Duodenal mucosa (tissue), 2 donors: ENCODE results near the gene TULP1.
"Not testable (repeated sequence)": the region's sequence is repeated elsewhere in the genome, so short reads cannot be mapped to it uniquely, and the experiment has no call there.

ENCODE experiments used
- H3K27ac ChIP-seq: one replicate; pipeline ENCODE4 v1.7.0; 2013; ENCODE audit warnings: low read depth, low read length
- H3K27me3 ChIP-seq, 2 donors: one replicate each; pipeline ENCODE4 v1.7.0; 2013; ENCODE audit warnings: low read length in 2 of 2, control low read depth in 1 of 2; ENCODE audit not compliant: insufficient read depth in 2 of 2, control insufficient read depth in 1 of 2
- H3K36me3 ChIP-seq, 2 donors: one replicate each; pipeline ENCODE4 v1.7.0; 2013; ENCODE audit warnings: low read length in 2 of 2, control low read depth in 1 of 2; ENCODE audit not compliant: insufficient read depth in 2 of 2, control insufficient read depth in 1 of 2
- H3K4me1 ChIP-seq, 2 donors: one replicate each; pipeline ENCODE4 v1.7.0; 2013; ENCODE audit warnings: low read length in 2 of 2, control low read depth in 1 of 2; ENCODE audit not compliant: insufficient read depth in 2 of 2, control insufficient read depth in 1 of 2
- H3K4me3 ChIP-seq, 2 donors: one replicate each; pipeline ENCODE4 v1.7.0; 2013; ENCODE audit warnings: low read length in 2 of 2, low read depth in 1 of 2
- H3K9ac ChIP-seq, 2 donors: one replicate each; pipeline ENCODE4 v1.7.0; 2013; ENCODE audit warnings: low read length in 2 of 2, low read depth in 1 of 2
- H3K9me3 ChIP-seq, 2 donors: one replicate each; pipeline ENCODE4 v1.7.0; 2013; ENCODE audit warnings: low read length in 2 of 2, control low read depth in 1 of 2; ENCODE audit not compliant: control insufficient read depth in 1 of 2

The TULP1 gene

DNA sequence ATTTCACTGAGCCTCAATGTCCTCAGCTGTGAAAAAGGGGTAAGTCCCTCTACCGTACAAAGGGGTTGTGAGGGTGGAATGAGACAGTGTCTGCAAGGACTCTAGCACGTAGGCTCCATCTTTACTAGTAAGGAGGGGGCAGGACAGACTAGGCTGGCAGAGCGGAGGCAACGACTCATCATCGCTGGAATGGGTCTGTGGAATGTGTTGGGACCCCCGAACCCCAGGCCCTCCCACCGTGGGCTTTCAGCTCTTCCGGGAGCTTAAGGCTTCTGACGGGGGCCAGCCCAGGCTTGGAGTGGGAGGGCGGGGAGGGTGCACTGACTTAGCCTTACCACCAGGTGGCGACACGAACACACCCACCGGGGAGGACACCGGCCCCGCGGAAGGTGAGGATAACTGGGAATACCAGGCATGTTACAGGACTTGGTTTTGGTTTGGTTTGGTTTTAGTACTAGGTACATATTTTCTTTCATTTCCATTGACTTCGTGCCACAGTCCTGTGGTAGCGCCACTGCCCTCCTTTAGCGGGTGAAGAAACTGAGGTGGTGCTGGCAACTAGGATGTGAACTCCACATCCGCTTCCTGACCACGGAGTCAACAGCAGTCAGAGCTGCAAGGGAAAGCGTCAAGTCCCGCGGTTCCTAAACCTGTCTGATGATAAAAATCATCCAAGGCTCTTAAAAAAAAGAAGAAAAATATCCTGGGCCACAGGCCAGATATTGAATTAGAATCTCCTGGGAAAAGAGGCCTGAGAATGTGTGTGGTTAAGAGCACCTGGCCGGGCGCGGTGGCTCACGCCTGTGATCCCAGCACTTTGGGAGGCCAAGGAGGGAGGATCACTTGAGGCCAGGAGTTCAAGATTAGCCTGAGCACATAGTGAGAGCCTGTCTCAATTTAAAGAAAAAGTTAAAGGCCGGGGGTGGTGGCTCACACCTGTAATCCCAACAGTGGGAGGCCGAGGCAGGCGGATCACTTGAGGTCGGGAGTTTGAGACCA lies 10.3 kb upstream of the TULP1 start:
- no peaks in the 10 kb centered on the region for H3K27me3 ChIP-seq
- H3K4me3 ChIP-seq, result peak overlapping the region; percentile 32 to 45
- no peaks in the 10 kb centered on the region for H3K9me3 ChIP-seq
- no peaks in the 10 kb centered on the region for H3K36me3 ChIP-seq
- H3K27ac ChIP-seq, result no peak overlapping the region
- no peak overlapping the region for H3K9ac ChIP-seq
- no peaks in the 10 kb centered on the region for H3K4me1 ChIP-seq

DNA sequence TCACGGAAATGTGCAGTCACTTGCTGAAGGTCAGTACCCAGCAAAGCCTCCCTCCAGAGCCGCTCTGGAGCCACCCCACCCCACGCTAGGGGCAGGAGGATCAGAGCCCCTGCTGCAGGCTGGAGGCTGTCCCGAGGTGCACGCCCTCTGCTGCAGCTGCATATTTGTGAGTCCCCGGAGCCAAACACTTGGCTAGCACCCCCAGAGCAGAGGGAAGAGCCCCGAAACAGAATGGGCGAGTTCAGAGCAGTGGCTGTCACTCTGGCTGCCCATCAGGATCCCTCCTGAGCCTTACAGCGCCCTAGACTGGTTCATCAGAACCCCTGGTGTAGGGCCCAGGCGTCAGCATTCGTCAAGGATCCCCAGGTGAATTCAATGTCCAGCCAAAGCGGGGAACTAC lies 9.5 kb upstream of the TULP1 start:
- Histone ChIP-seq H3K9me3 (no peaks in the 10 kb centered on the region), H3K4me3 (no peak overlapping the region), H3K4me1 (no peaks in the 10 kb centered on the region), H3K9ac (no peak overlapping the region), H3K27me3 (no peaks in the 10 kb centered on the region), H3K27ac (no peak overlapping the region), H3K36me3 (no peaks in the 10 kb centered on the region)

GRCh38 chr6:35521235-35521634 lies 8.5 kb upstream of the TULP1 start:
- Histone ChIP-seq H3K36me3 (no peaks in the 10 kb centered on the region), H3K9me3 (no peaks in the 10 kb centered on the region), H3K4me1 (no peaks in the 10 kb centered on the region), H3K27me3 (no peaks in the 10 kb centered on the region), H3K27ac (no peak overlapping the region), H3K9ac (no peak overlapping the region), H3K4me3 (no peak overlapping the region)

GRCh38 chr6:35519313-35520015 lies 6.8 kb upstream of the TULP1 start:
- H3K9me3 ChIP-seq, result no peaks in the 10 kb centered on the region
- no peak overlapping the region for H3K9ac ChIP-seq
- H3K36me3 ChIP-seq, result no peaks in the 10 kb centered on the region
- H3K27ac ChIP-seq, result no peak overlapping the region
- no peak overlapping the region for H3K4me3 ChIP-seq
- no peaks in the 10 kb centered on the region for H3K27me3 ChIP-seq
- H3K4me1 ChIP-seq, result no peaks in the 10 kb centered on the region

GRCh38 chr6:35518566-35519312 lies 6.0 kb upstream of the TULP1 start:
- Histone ChIP-seq H3K36me3 (no peaks in the 10 kb centered on the region), H3K27ac (no peak overlapping the region), H3K4me1 (no peaks in the 10 kb centered on the region), H3K9ac (no peak overlapping the region), H3K27me3 (no peaks in the 10 kb centered on the region), H3K4me3 (no peak overlapping the region), H3K9me3 (no peaks in the 10 kb centered on the region)

DNA sequence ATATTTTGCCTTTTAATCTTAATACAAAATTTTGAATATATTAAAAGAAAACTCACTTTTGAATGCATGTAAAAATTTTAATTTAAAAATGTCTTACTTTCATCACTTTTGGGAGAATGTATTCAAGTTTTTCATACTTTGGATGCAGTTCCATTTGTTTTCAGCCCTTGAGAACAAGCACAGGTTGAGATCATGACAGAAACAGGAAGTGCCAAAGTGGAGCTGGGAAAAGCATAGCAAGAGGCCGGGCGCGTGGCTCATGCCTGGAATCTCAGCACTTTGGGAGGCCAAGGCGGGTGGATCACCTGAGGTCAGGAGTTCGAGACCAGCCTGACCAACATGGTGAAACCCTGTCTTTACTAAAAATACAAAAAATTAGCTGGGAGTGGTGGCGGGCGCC lies 5.3 kb upstream of the TULP1 start:
- H3K9ac ChIP-seq, H3K27ac ChIP-seq, H3K27me3 ChIP-seq: not testable (repeated sequence)

DNA sequence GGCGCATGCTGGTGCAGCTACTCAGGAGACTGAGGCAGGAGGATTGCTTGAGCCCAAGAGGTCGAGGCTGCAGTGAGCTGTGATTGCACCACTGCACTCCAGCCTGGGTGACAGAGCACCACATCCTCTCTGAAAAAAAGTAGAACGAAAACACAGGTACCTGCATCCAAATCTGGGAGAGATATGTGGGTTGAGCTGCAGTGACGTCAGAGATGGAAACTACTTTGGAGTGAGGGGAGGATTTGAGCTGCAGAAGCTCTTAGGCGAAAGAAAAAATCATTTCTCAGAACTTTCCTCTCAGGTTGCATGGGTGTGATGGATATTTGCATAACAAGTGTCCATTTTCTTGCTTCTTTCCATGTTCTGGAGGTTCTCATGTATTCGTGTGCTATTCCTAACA lies 4.0 kb upstream of the TULP1 start:
- H3K27ac ChIP-seq, result no peak overlapping the region
- H3K4me1 ChIP-seq, result no peaks in the 10 kb centered on the region
- no peaks in the 10 kb centered on the region for H3K27me3 ChIP-seq
- H3K36me3 ChIP-seq, result no peaks in the 10 kb centered on the region
- no peaks in the 10 kb centered on the region for H3K9me3 ChIP-seq
- no peak overlapping the region for H3K9ac ChIP-seq
- H3K4me3 ChIP-seq, result no peak overlapping the region

More for the DNA sequence above, 5.3 kb upstream of the TULP1 start:
- H3K36me3 ChIP-seq, H3K9me3 ChIP-seq, H3K4me1 ChIP-seq, H3K4me3 ChIP-seq: not testable (repeated sequence)

DNA sequence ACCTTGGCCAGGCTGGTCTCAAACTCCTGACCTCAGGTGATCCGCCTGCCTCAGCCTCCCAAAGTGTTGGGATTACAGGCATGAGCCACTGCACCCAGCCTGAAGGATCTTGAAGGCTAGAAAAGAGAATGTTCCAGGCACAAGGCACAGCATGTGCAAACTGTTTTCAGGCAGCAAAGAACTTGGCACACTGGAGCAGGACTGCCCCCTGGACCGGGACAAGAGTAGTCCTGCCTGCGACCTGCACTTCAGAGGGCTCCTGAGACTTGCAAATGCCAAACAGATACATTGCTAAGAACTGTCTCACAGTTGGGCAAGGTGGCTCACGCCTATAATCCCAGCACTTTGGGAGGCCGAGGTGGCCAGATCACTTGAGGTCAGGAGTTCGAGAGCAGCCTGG lies 3.2 kb upstream of the TULP1 start:
- H3K9me3 ChIP-seq, H3K27ac ChIP-seq, H3K4me3 ChIP-seq, H3K36me3 ChIP-seq, H3K4me1 ChIP-seq, H3K9ac ChIP-seq, H3K27me3 ChIP-seq: not testable (repeated sequence)

GRCh38 chr6:35514587-35514986 lies 1.9 kb upstream of the TULP1 start:
- peaks cover 3 to 6% of the 10 kb centered on the region in 2 donors for H3K27me3 ChIP-seq
- no peaks in the 10 kb centered on the region for H3K4me1 ChIP-seq
- no peaks in the 10 kb centered on the region for H3K9me3 ChIP-seq
- H3K9ac ChIP-seq, result no peak overlapping the region
- no peak overlapping the region for H3K27ac ChIP-seq
- H3K36me3 ChIP-seq, result no peaks in the 10 kb centered on the region
- no peak overlapping the region for H3K4me3 ChIP-seq

- H3K36me3 ChIP-seq, result no peaks in the 10 kb centered on the region
- H3K9me3 ChIP-seq, result no peaks in the 10 kb centered on the region
- H3K4me3 ChIP-seq, result no peak overlapping the region
- no peak overlapping the region for H3K9ac ChIP-seq
- peaks cover 3 to 6% of the 10 kb centered on the region in 2 donors for H3K27me3 ChIP-seq
- no peaks in the 10 kb centered on the region for H3K4me1 ChIP-seq
- no peak overlapping the region for H3K27ac ChIP-seq
Observed at GRCh38 chr6:35512006-35512405, 690 bp downstream of the TULP1 start.
